Pancreas (tissue), 10 donors: ENCODE data around the gene CCDC122. TPM values are rescaled to one million over a fixed set of nuclear protein-coding genes. Genes with fewer than 3 reads are reported as not detected.

Experiments
- ATAC-seq, 4 donors: fragments of 200-7000 bp; cut with Tn5 transposase; one replicate each; pipeline versions ENCODE4 v1.8.0 to v1.9.1; 2020; ENCODE audit warnings: mild to moderate bottlenecking in 4 of 4, moderate library complexity in 4 of 4
- DNase-seq, 6 donors: peaks; one replicate each; pipeline ENCODE4 v3.0.0-alpha.2; 2020
- FAIRE-seq: peaks from 2 replicates; lab custom pipeline; 2012; peaks lifted over from hg19 to GRCh38; lab: Jason Lieb, UNC
- H3K27ac ChIP-seq, 4 donors: fragments of 200-600 bp; sonication (generic); 1 replicate in 3 of 4; 2 replicates in 1 of 4; pipeline versions ENCODE4 v1.5.0 to v1.8.0; 2020
- H3K27me3 ChIP-seq, 4 donors: fragments of 200-600 bp; one replicate each; pipeline ENCODE4 v1.8.0; 2021
- H3K36me3 ChIP-seq, 3 donors: fragments of 200-600 bp; sonication (generic) in 1 of 3; one replicate each; pipeline versions ENCODE4 v1.5.0 to v1.8.0; 2020 to 2021
- H3K4me1 ChIP-seq, 3 donors: fragments of 200-600 bp; one replicate each; pipeline ENCODE4 v1.8.0; 2021
- H3K4me3 ChIP-seq, 4 donors: fragments of 200-600 bp; sonication (generic) in 2 of 4; one replicate each; pipeline versions ENCODE4 v1.5.0 to v1.8.0; 2020 to 2021
- H3K9me3 ChIP-seq, 4 donors: fragments of 200-600 bp; one replicate each; pipeline ENCODE4 v1.8.0; 2021
- CTCF ChIP-seq, 4 donors: fragments of 200-600 bp; sonication (generic) in 3 of 4; IDR thresholded peaks; one replicate each; pipeline versions ENCODE4 v1.5.0 to v1.8.0; 2021; ENCODE audit warnings: antibody characterized with exemption in 4 of 4
- WGBS, 2 donors: extraction: QIAGEN DNeasy Blood & Tissue Kit; methylation state at CpG; one replicate each; pipeline ENCODE4 v1.1.7; 2013; 5-methylcytosine and 5-hydroxymethylcytosine counted together
- intact Hi-C, 3 donors: fragments of 100-400 bp; cut with DNase I; formaldehyde crosslinking; loops; one replicate each; pipeline versions ENCODE4 v1.11.1 to v1.14.2; 2022
- polyA plus RNA-seq, 2 donors: library from polyadenylated mRNA; stranded (reverse); fragments of 200-250 nt; gene quantifications; one replicate each; pipeline ENCODE4 v1.2.3, GENCODE V29; 2013
- total RNA-seq, 6 donors: library from RNA; stranded (reverse); fragmentation: NEBNext Ultra II Directional in 4 of 6; extraction: Animal tissue kit (Norgen Biotek cat#: 25700) in 4 of 6; gene quantifications; one replicate each; pipeline versions ENCODE4 v1.2.1 to v1.2.4, GENCODE V29; 2021 to 2023
- donor health status: healthy with polysubstance abuse.
- donor health status: DM: no; HTN: no; CAD: no; lungs with moderate emphysema.
- donor health status: DM: no; HTN: no; CAD: no.
- donor health status: control.
- donor health status: control.
- donor health status: Bipolar disorder and iron deficiency.
- donor health status: DM: yes; HTN: yes; CAD: no.
- donor health status: DM: no; HTN: no; CAD: no.
- donor health status: DM: no; HTN: no; CAD: no.
- donor health status: DM: yes; HTN: yes; CAD: no.

CCDC122 gene
- total and polyA plus RNA-seq, 8 donors = 2.9 to 7.3 (median 4.7) TPM

GRCh38 chr13:43794416-43794815 is 85.1 kb downstream of the CCDC122 start:
- no peak for TF ChIP-seq CTCF (IDR thresholded peaks at IDR 0.05)
- FAIRE-seq = no peak
- H3K36me3 ChIP-seq = no peaks in the 10 kb centered on the region

GRCh38 chr13:43792076-43792881 is 87.3 kb downstream of the CCDC122 start:
- no peak for ATAC-seq
- no peak overlapping the region for H3K27ac ChIP-seq
- H3K4me1 ChIP-seq = peaks cover 0 to 2% (median 0%) of the 10 kb centered on the region in 3 donors
- no peaks in the 10 kb centered on the region for H3K9me3 ChIP-seq
- no peak overlapping the region for H3K4me3 ChIP-seq
- DNase-seq = no peak
- intact Hi-C loops = no loop called here
- peaks cover 0 to 9% (median 0%) of the 10 kb centered on the region in 4 donors for H3K27me3 ChIP-seq
- FAIRE-seq = no peak
- 69 to 74% methylated on average over 3 of the region's 3 CpGs for WGBS, 2 donors
- no peaks in the 10 kb centered on the region for H3K36me3 ChIP-seq
- no peak for TF ChIP-seq CTCF (IDR thresholded peaks at IDR 0.05)

More at GRCh38 chr13:43794416-43794815, 85.1 kb downstream of the CCDC122 start:
- no peak for ATAC-seq
- no peaks in the 10 kb centered on the region for H3K4me1 ChIP-seq
- H3K9me3 ChIP-seq = no peaks in the 10 kb centered on the region
- DNase-seq = no peak
- H3K27ac ChIP-seq = no peak overlapping the region
- no peak overlapping the region for H3K4me3 ChIP-seq
- H3K27me3 ChIP-seq = peaks cover 0 to 9% (median 0%) of the 10 kb centered on the region in 4 donors
- intact Hi-C loops = no loop called here

DNA sequence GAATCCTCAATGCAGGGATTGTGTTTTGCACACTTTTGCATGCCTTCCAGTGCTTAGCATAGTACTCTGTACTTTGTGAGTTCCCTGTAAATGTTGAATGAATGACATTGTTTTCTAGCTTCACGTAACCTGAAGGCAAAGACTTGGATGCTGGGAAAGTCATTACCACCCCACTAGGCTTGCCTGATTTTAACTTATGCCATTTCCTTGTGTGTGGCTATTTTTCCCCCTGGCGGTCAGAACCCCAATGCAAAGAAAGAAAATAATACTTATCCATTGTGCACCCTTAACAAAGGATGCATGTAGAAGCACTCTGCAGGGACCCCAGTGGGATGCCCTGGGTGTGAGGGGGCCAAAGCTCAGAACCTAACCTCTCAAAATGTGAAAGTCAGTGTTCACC is 91.5 kb downstream of the CCDC122 start:
- no peak overlapping the region for H3K27ac ChIP-seq
- intact Hi-C loops = loop anchor here in 1 of 3 donors (10.0 kb wide), 1 partner anchor 483 kb away; no protein-coding TSS in a partner anchor
- FAIRE-seq (no peak), DNase-seq (peak in 1 of 6 donors; percentile 17), ATAC-seq (no peak)
- no peaks in the 10 kb centered on the region for H3K9me3 ChIP-seq
- TF ChIP-seq CTCF (IDR thresholded peaks at IDR 0.05) = no peak
- H3K4me3 ChIP-seq = no peak overlapping the region
- WGBS, 2 donors = 59 to 69% methylated on average over 2 of the region's 2 CpGs
- H3K4me1 ChIP-seq = peaks cover 0 to 4% (median 0%) of the 10 kb centered on the region in 3 donors
- H3K36me3 ChIP-seq = no peaks in the 10 kb centered on the region
- peaks cover 0 to 9% (median 0%) of the 10 kb centered on the region in 4 donors for H3K27me3 ChIP-seq

DNA sequence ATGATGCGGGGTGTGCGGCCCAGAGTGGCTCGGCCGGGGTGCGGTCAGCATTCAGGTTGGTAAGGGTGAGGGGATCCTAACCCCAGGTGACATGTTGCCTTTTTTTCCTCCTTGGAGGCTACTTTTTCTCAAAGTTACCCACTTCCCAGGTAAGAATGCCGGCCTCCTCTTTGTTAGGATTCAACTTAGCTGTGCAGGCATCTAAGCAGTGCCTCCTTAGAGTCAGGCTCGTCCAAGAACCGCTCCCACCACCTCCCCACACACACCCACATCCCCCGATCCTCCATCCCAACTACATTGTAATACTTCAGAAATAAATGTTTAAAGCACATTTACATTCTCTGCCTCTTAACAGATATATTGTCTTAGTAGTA is 92.0 kb downstream of the CCDC122 start:
- ATAC-seq (no peak), FAIRE-seq (no peak), DNase-seq (no peak)
- peak overlapping the region in 2 of 4 donors; percentile 40 to 59 for H3K27ac ChIP-seq
- H3K36me3 ChIP-seq = no peaks in the 10 kb centered on the region
- peaks cover 0 to 4% (median 0%) of the 10 kb centered on the region in 3 donors for H3K4me1 ChIP-seq
- 19 to 20% methylated on average over 6 to 9 of the region's 9 CpGs for WGBS, 2 donors
- peak overlapping the region; percentile 19 to 69 (median 51) for H3K4me3 ChIP-seq
- TF ChIP-seq CTCF (IDR thresholded peaks at IDR 0.05) = no peak
- no peaks in the 10 kb centered on the region for H3K9me3 ChIP-seq
- intact Hi-C loops = loop anchor here in 1 of 3 donors (10.0 kb wide), 1 partner anchor 483 kb away; no protein-coding TSS in a partner anchor
- peaks cover 0 to 9% (median 0%) of the 10 kb centered on the region in 4 donors for H3K27me3 ChIP-seq
